CD4-positive, alpha-beta T cell treated with Interleukin-15 for 1 hour (primary cell): ENCODE results near the gene RELA.
A peak's percentile ranks its signal among the peaks of the same experiment; 100 is the strongest.
"Not testable (repeated sequence)": the region's sequence is repeated elsewhere in the genome, so short reads cannot be mapped to it uniquely, and the experiment has no call there.

Source experiments
- DNase-seq: peaks from one replicate; pipeline ENCODE4 v3.0.0-alpha.2; 2020

The RELA gene

GRCh38 chr11:65646958-65647701, 15.6 kb downstream of the RELA start:
- DNase-seq: no peak

GRCh38 chr11:65646288-65646957, 16.3 kb downstream of the RELA start:
- no peak for DNase-seq

GRCh38 chr11:65645710-65646109, 17.0 kb downstream of the RELA start:
- DNase-seq: no peak

GRCh38 chr11:65644837-65645236, 17.9 kb downstream of the RELA start:
- DNase-seq: no peak

- DNase-seq: no peak
Measured at GRCh38 chr11:65643971-65644370, 18.7 kb downstream of the RELA start.

GRCh38 chr11:65642014-65642671, 20.6 kb downstream of the RELA start:
- peak; percentile 33 for DNase-seq

GRCh38 chr11:65641297-65642013, 21.3 kb downstream of the RELA start:
- no peak for DNase-seq

GRCh38 chr11:65640483-65641296, 22.0 kb downstream of the RELA start:
- peak; percentile 85 for DNase-seq

- peak; percentile 95 for DNase-seq
Measured at GRCh38 chr11:65639623-65640482, 22.9 kb downstream of the RELA start.

- DNase-seq: not testable (repeated sequence)
Measured at GRCh38 chr11:65639228-65639597, 23.5 kb downstream of the RELA start.

GRCh38 chr11:65637794-65638419, 24.8 kb downstream of the RELA start, which contains the start of gene SIPA1:
Gene SIPA1 (plus strand): TSS chr11:65638101. CDS start chr11:65640922, 2,821 bp downstream.
- peak; percentile 75 for DNase-seq

GRCh38 chr11:65637032-65637557, 25.6 kb downstream of the RELA start:
- DNase-seq: no peak

- no peak for DNase-seq
Measured at GRCh38 chr11:65636108-65637031, 26.3 kb downstream of the RELA start.

- no peak for DNase-seq
Measured at GRCh38 chr11:65634905-65635731, 27.6 kb downstream of the RELA start.

GRCh38 chr11:65634440-65634839, 28.3 kb downstream of the RELA start:
- no peak for DNase-seq

GRCh38 chr11:65634109-65634436, 28.6 kb downstream of the RELA start:
- DNase-seq: no peak

- DNase-seq: no peak
Measured at GRCh38 chr11:65633390-65634108, 29.2 kb downstream of the RELA start.

- no peak for DNase-seq
Measured at GRCh38 chr11:65630215-65630614, 32.5 kb downstream of the RELA start.
